NCI-H345 treated with DMSO at 0.1 percent for 48 hours (cell line): ENCODE measurements around the gene TRMT1.
A peak's percentile ranks its signal among the peaks of the same experiment; 100 is the strongest.

ENCODE experiments used
- DNase-seq: peaks from one replicate; lab custom pipeline; 2025; ENCODE audit not compliant: unreplicated experiment; lab: John Stamatoyannopoulos, UW

Gene TRMT1

GRCh38 chr19:13102666-13103580, 13.6 kb downstream of the TRMT1 start, which contains the start of gene LYL1:
LYL1 (minus strand) TSS chr19:13102858; CDS start chr19:13101171, 1,687 bp downstream.
- DNase-seq = no peak

- no peak for DNase-seq
Measured at GRCh38 chr19:13102416-13102665, 14.2 kb downstream of the TRMT1 start.

DNA sequence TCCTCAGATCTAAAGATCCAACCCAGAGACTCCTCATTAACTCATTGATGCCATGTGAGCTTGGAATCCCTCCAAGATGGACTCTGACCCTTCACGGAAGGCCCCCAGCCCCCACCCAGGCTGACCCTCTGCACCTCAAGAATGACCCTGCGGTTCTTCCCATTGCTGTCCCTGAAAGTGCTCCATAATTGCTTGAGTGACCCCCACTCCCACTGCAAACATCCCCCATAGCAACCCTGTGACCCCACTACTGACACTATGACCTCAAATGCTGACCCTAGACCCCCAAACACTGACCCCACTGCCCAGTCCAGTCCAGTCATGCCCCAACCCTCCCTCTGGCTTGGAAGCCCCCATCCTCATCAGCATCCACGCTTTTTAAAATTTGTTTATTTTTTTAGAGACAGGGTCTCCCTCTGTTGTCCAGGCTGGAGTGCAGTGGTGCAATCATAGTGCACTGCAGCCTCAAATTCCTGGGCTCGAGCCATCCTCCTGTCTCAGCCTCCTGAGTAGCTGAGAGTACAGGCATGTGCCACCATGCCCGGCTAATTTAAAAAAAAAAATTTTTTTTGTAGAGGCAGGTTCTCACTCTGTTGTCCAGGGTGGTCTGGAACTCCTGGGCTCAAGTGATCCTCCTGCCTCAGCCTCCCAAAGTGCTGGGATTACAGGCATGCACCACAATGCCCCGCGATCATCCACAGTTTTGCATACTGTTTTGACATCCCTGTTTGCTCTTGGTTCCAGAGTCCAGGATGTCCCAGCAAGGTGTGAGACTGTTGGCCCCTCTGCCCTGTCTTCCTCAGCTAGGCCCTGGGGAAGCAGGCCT, 14.7 kb downstream of the TRMT1 start:
- DNase-seq = no peak

DNA sequence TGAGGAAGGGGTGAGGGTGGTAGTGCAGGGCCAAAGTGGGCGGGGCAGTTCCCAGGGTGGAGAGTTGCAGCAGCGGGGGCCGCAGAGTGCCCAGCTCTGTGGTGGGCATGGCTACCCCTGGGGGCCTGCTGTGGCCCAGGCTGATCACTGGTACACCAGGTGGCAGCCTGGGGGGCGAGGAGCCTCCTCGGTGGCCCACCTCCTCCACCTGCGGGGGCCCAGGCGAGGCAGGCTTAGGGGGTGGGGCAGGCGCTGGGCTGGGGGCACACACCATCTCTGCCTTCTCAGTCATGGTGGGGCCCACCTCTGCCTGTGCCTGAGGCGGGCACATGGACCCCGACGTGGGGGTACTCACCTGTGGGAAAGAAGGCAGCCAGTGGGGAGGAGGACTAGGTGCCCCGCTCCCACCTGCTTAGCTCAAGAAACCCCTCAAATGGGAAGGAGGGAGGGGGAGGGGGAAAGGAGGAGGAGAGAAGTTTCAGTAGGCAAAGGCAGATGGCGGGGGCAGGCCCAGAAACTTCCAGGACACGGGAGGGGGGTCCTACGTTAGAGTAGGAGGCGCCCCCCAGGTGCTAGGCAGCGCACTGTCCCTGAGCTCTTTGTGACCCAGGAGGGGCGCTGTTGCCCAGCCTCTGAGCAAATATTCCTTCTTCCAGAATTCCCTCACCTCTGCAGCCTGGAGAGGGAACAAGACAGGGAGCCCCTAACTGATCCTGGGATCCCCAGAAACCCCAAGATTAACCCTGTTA, 15.5 kb downstream of the TRMT1 start:
- no peak for DNase-seq

DNA sequence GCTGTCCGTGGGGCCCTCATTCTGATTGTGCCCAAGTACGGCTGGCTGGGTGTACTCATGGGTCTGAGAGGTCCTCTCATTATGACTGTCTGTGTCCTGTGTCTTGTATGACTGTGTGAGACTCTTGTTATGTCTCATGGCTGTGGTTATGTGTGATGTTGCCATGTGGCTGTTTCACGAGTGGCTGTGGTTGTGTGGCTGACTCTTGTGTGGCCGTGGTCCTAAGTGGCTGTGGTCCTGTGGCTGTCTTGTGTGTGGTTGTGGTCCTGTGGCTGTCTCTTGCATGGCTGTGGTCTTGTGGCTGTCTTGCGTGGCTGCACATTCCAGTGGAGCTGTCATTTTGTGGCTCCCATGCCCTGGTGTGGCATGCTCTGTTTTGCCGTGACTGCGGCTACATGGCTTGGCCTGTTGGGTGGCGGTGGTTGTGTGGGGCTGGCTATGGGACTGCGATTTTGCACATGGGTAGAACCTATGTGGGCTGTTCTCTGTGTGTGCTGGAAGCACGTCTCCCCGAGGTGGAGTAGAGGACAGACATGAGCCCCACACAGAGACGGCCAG, 16.4 kb downstream of the TRMT1 start:
- no peak for DNase-seq

GRCh38 chr19:13099073-13099999, 17.2 kb downstream of the TRMT1 start:
- DNase-seq = no peak

DNA sequence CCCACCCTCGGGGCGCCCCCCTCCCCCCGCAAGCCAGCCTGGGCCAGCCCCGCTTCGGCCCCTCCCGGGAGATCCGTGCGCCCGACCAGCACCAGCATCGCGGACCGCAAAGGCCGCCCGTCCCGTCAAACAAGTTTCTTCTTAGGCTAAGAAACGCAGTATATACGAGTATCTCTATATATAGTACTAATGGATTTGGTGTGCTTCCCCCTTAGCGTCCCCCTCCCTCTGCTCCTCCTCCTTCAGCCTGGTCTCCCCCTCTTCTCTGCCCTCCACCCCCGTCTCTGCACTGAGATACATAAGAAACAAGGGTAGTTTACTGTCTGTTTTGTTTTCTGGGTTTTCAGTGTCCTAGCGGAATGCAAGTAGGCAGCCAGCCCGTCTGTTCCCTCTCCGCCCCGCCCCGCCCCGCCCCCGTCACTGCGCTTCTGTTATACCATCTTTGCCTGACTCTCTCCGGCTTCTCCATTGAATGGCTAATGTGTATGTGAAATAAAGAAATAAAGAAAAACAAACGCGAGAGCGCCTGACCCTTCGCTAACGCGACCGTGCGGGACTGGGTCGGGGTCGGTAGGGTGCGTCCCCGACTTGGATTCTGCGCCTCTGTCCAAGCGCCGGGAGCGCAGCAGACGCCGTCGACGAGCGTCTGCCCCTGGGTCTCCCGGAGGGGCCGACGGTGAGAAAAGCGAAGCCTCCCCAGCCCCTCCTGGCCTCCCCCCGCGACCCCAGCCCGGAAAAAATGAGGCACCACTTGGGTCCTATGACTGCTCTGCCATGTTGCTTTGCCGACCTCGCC, 18.1 kb downstream of the TRMT1 start:
- DNase-seq = no peak

DNA sequence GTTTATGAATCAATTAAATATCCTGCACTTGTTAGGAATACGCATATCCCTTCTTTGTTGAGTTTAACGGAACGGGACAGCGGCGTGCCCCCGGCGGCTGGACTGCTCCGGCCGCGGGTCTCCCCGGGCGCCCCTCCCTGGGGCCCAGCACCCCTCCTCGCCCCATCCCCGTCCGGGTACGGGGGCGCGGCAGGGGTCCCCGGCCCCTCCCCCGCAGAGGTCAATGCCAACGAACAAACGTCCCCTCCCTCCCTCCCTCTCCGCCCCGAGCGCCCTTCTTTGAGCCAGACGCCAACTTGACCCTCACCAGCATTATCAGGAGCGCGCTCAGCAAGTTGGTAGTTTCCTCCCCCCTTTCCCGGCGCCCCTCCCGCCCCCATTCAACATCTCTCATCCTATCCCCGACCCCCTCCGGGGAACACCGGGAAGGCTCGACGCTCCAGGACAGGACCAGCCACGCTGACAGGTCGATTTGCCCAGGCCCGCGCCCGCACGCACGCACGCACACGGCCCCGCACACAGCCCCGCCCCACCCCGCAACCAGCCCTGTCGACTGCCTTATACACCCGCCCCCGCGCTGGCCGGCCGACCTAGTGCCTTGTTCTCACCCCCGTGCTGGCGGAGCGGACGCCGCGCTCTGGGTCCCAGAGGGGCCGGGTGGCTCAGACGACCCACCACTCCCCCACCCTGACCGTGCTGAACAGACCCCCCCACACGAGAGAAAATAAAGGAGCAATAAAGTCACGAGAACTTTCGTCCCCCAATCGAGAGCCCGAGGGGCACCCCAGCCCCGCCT, 18.9 kb downstream of the TRMT1 start:
- DNase-seq = no peak

GRCh38 chr19:13097033-13097462, 19.5 kb downstream of the TRMT1 start:
- DNase-seq = no peak

DNA sequence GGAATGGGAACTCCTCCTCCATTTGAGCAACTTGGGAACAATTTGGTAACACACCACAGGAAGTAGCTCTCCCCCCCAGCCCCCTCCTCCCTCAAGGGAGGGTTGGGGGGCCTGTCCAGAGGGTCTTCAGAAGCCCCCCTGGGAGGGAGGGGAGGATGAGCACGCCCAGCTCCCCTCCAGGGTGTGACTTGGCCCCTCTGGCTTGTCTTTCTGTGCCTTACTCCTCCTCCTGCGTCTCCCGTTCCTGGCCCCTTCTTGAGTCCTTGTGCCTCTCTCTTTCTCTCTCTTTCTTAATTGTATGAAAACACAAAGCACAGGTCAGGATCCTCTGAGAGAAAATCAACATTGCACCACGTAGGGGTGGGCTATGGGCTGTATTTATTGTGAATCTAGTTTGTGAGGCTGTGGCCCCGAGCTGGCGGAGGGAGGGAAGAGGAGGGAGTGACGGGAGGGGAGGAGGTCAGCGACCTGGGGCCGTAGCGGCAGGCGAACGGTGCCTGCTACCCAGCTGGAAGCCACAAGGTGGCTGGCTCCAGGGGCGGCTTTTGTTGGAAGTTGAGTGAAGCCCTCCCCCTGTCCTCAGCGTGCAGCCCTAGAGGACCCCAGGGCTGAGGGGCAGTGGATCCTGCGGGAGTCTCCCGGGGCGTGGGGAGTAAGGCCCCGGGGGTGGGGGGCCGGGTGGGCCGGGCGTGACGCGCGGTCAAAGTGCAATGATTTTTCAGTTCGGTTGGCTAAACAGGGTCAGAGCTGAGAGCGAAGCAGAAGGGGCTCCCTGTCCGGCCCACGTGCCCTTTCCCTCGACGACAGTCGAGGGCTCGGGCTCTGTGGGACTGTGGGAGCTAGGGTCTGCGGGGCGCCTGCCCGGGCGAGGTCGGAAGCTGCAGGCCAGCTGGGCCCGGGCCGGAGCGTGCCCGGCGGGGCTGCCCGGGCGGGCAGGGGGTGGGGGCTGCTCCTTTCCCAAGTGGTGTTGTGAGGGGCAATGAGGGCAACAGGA, 20.3 kb downstream of the TRMT1 start:
- DNase-seq = no peak

DNA sequence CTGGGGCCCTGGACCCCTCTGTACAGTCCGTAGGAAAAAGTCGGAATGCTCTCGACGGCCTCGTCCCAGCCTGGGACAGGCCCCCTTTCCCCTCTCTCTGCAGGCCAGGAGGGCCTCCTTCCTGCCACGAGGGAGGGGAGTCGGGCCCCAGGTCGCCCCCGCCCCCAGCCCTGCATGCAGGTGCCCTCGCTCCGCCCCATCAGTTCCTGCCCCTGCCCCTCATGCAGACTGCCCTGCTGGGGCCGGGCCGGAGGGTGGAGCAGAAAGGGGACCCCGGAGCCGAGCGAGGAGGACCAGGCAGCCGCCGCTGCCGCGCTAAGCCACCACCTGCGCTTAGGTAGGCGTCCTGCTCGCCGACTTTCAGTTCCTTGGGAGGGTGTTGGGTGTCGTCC, 21.2 kb downstream of the TRMT1 start:
- no peak for DNase-seq

GRCh38 chr19:13094771-13095392, 21.7 kb downstream of the TRMT1 start:
- no peak for DNase-seq

DNA sequence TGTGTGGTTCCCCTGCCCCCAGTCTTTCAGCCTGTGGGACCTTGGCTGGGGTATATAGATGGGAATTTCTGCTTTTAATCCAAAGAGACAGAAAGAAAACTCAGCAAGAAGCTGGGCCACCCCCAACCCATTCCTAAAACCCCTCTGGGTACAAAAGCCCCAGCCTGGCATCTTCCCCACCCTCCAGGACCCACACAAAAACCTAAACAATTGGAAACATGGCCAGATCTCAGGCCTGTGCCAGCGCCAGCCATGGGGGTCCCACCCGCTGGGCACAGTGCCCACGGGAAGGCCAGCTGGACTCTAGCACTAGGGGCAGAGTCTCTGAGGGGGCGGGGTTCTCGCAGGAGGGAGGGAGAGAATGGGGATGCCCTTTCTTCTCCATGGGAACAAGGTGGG, 22.4 kb downstream of the TRMT1 start:
- no peak for DNase-seq

- peak; percentile 18 for DNase-seq
Measured at GRCh38 chr19:13093407-13094105, 23.0 kb downstream of the TRMT1 start.

DNA sequence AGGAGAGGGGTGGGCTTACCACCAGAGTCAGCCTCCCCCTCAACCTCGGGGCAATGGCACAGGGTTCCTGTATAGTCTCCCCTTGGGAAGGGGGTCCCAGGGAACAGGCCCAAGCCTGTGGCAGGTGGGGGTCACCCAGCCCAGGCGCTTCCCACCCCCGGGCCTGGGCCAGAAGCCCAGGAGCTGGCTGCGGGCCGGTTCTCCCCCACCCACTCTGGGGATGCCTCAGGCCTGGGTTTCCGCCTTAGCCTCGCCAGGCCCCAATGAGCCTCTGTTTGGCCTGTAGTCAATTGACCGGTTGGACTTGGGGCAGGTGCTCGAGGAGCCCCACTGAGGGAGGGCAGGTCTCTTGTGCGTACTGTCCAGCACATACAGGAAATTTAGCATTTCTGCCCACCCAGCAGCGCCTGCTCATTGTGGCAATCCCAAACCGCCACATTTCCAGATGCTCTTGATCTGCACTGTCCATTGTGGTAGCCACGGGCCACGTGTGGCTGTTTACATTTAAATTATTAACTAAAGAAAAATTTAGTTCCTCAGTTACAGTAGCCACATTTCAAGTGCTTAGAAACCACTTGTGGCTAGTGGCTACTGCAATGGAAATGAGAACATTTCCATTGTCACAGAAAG, 23.8 kb downstream of the TRMT1 start:
- DNase-seq = no peak

- DNase-seq = no peak
Measured at GRCh38 chr19:13092158-13092543, 24.4 kb downstream of the TRMT1 start.
